Measurements from ENCODE around the gene FNBP1. TPM values are rescaled to one million over a fixed set of nuclear protein-coding genes. Genes with fewer than 3 reads are reported as not detected.

Gene FNBP1
- total RNA-seq, 2 experiments from 2014 or later, result 206 to 247 TPM

DNA sequence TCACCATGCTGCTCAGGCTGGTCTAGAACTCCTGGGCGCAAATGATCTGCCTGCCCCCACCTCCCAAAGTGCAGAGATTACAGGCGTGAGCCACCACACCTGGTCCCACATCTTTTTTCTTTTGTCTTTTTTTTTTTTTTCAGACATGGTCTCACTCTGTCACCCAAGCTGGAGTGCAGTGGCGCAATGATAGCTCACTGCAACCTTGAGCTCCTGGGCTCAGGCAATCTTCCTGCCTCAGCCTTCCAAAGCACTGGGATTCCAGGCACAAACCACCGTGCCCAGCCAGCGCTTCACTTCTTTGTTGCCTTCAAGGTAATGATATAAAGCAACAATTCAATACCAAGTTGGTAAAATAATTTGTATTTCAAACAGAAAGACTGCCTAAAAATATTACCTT lies 128.9 kb downstream of the FNBP1 start:
- Mint-ChIP-seq H3K4me3 (no peak overlapping the region), H3K36me3 (ENCODE audit: low read depth) (peaks cover 51% of the 10 kb centered on the region), H3K27me3 (no peaks in the 10 kb centered on the region), H3K4me1 (peaks cover 17% of the 10 kb centered on the region), H3K27ac (peak overlapping the region; percentile 46), H3K9me3 (no peaks in the 10 kb centered on the region)
- no peak for DNase-seq
- ChIA-PET CTCF (interaction anchor here (0.7 to 1.7 kb wide), 6 partner anchors 9 to 117 kb away, joined by 3 to 4 read pairs (median 3); no protein-coding TSS in a partner anchor), POLR2A (no interaction called here)

DNA sequence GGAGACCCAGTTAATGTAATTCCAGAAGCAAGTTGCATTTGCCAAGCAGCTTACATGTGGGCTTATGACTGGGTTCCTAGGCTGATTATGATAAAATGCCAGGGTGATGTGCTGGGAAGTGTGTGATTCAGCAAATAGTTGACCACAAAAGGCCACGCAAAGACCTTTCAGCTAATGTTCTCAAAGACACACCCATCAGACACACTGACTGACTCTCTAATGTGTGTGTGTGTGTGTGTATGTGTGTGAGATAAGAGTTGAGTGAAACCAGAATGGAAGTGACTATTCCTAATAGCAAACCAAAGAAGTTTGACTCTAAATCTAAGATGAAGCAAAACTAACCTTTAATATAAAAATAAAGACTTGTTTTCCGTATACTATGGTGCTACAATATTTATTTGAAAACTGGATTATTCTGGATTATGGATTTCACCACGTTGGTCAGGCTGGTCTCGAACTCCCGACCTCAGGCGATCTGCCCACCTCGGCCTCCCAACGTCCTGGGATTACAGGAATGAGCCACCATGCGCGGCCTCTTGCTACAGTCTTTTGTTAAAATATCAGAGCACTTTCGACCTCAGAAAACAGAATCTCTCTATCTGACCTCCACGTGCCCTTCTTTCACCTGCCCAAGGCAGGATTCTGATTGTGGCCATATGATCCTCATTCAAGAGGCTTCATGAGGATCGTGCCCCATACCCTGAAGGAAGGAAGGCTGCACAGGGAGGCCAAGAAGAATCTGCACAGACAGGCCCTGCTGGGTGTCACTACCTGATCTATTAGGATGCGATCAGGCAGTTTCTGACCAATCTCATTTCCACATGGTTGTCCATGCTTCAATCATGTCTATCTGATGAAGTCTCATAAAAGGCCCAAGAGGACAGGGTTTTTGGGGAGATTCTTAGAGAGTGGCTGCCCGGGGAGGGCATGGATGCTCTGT lies 132.1 kb downstream of the FNBP1 start:
- no peaks in the 10 kb centered on the region for H3K9me3 Mint-ChIP-seq
- H3K27ac Mint-ChIP-seq, result peak overlapping the region; percentile 78
- ChIA-PET POLR2A (no interaction called here), CTCF (interaction anchor here (1.1 kb wide), 1 partner anchor 13 kb away, joined by 3 read pairs; no protein-coding TSS in a partner anchor)
- no peak for DNase-seq
- H3K4me3 Mint-ChIP-seq, result no peak overlapping the region
- peaks cover 55% of the 10 kb centered on the region for H3K36me3 Mint-ChIP-seq (ENCODE audit: low read depth)
- H3K4me1 Mint-ChIP-seq, result peaks cover 24% of the 10 kb centered on the region
- no peaks in the 10 kb centered on the region for H3K27me3 Mint-ChIP-seq

DNA sequence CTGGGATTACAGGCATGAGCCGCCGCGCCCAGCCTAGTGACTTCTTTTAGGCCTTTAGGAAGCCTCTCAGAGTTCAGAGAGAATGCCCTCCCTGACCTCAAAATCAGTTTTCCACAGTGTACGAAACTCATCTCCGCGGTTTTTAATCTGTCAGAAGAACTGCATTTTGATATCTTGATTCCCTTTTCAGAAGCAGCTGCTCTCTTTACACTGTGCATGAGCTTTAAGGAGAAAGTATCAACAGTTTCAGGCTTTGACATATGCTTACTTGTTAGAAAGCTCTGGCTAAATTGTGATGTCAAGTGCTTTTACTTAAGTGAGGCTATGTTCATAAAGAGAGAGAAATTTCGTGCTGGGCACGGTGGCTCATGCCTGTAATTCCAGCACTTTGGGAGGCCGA lies 133.1 kb downstream of the FNBP1 start:
- no peaks in the 10 kb centered on the region for H3K9me3 Mint-ChIP-seq
- no peak for DNase-seq
- ChIA-PET POLR2A (no interaction called here), CTCF (interaction anchor here (1.5 kb wide), 1 partner anchor 12 kb away, joined by 3 read pairs; no protein-coding TSS in a partner anchor)
- peaks cover 27% of the 10 kb centered on the region for H3K4me1 Mint-ChIP-seq
- H3K27ac Mint-ChIP-seq, result peak overlapping the region; percentile 19
- H3K4me3 Mint-ChIP-seq, result no peak overlapping the region
- peaks cover 56% of the 10 kb centered on the region for H3K36me3 Mint-ChIP-seq (ENCODE audit: low read depth)
- H3K27me3 Mint-ChIP-seq, result no peaks in the 10 kb centered on the region

DNA sequence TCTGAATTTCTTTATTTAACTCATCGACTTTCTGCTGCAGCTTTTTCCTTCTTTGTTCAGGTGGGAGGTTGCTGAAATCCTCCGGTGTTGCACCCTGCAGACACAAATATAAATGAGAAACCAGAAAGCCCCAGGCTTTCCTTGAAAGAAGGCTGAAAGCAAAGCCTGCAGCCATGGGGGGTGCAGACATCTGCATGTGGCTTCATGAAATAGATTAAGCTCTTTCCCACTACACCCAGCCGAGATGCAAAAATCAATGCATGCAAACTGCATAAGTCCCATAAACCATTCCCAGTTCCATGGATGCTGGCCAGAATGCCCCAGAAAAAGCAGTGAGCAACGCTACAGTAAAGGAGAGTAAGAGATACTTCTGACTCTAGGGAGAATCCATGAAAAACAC lies 134.1 kb downstream of the FNBP1 start:
- peaks cover 34% of the 10 kb centered on the region for H3K4me1 Mint-ChIP-seq
- no peak for DNase-seq
- CTCF ChIA-PET, result interaction anchor here (0.6 to 1.5 kb wide), 2 partner anchors 11 to 32 kb away, joined by 3 read pairs; no protein-coding TSS in a partner anchor
- H3K9me3 Mint-ChIP-seq, result no peaks in the 10 kb centered on the region
- no peaks in the 10 kb centered on the region for H3K27me3 Mint-ChIP-seq
- no peak overlapping the region for H3K4me3 Mint-ChIP-seq
- peak overlapping the region; percentile 50 for H3K27ac Mint-ChIP-seq
- peaks cover 59% of the 10 kb centered on the region for H3K36me3 Mint-ChIP-seq (ENCODE audit: low read depth)
- POLR2A ChIA-PET, result interaction anchor here (0.5 kb wide), 1 partner anchor 21 kb away, joined by 3 read pairs; no protein-coding TSS in a partner anchor

DNA sequence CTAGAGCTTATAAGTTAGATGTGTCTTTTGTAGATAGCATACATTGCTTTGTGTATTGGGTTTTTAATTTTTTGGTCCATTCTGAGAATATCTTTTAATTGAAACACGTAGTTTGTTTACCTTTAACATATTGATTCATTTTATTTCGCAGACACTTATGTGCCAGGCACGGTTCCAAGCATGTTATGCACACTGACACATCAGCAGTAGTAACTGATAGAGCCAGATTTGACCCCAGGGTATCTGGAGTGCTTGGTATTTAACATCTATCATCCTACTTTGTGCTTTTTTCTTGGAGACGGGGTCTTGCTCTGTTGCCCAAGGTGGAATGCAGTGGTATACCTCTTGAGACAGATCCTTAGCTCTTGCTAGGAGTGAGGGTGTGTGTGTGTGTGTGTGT lies 135.8 kb downstream of the FNBP1 start:
- Mint-ChIP-seq H3K27ac (peak overlapping the region; percentile 65), H3K4me1 (peaks cover 43% of the 10 kb centered on the region), H3K36me3 (ENCODE audit: low read depth) (peaks cover 71% of the 10 kb centered on the region), H3K27me3 (no peaks in the 10 kb centered on the region), H3K9me3 (no peaks in the 10 kb centered on the region), H3K4me3 (no peak overlapping the region)
- CTCF ChIA-PET, result interaction anchor here (0.9 to 1.5 kb wide), 5 partner anchors 11 to 151 kb away, joined by 3 to 4 read pairs (median 3); no protein-coding TSS in a partner anchor
- POLR2A ChIA-PET, result no interaction called here
- no peak for DNase-seq

DNA sequence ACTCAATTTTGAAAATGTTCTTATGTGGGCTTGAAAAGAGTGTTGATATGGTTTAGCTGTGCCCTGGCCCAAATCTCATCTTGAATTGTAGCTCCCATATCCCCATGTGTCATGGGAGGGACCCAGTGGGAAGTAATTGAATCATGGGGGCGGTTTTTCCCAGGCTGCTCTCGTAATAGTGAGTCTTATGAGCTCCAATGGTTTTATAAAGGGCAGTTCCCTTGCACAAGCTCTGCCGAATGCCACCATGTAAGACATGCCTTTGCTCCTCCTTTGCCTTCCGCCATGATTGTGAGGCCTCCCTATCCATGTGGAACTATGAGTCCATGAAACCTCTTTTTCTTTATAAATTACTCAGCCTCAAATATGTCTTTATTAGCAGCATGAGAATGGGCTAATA lies 136.7 kb downstream of the FNBP1 start:
- Mint-ChIP-seq H3K4me1 (peaks cover 51% of the 10 kb centered on the region), H3K4me3 (no peak overlapping the region), H3K36me3 (ENCODE audit: low read depth) (peaks cover 78% of the 10 kb centered on the region), H3K9me3 (no peaks in the 10 kb centered on the region), H3K27me3 (no peaks in the 10 kb centered on the region), H3K27ac (peak overlapping the region; percentile 42)
- no peak for DNase-seq
- CTCF ChIA-PET, result interaction anchor here (0.7 to 1.5 kb wide), 2 partner anchors 12 to 20 kb away, joined by 3 read pairs; no protein-coding TSS in a partner anchor
- POLR2A ChIA-PET, result no interaction called here

DNA sequence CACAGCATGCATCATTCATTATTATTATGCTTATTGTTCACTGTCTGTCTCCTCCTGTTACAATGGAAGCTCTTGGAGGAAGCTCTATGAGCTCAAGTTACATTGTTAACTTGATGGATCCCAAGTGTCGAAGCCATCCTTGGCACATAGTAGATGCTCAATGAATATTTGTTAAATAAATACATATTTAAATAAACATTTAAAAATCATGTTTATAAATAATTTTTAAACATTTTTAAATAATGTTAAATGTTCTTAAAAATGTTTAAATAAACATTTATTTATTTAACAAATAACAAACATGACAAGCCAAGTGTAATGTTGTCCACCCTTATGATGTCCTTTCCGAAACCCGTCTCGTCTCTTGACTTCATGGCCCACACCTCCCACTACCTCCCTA lies 138.3 kb downstream of the FNBP1 start:
- ChIA-PET POLR2A (interaction anchor here (0.5 kb wide), 1 partner anchor 122 kb away, joined by 3 read pairs; no protein-coding TSS in a partner anchor), CTCF (interaction anchor here (0.6 to 1.6 kb wide), 3 partner anchors 10 to 134 kb away, joined by 3 to 10 read pairs (median 4); no protein-coding TSS in a partner anchor)
- no peaks in the 10 kb centered on the region for H3K27me3 Mint-ChIP-seq
- H3K4me1 Mint-ChIP-seq, result peaks cover 49% of the 10 kb centered on the region
- H3K36me3 Mint-ChIP-seq (ENCODE audit: low read depth), result peaks cover 79% of the 10 kb centered on the region
- H3K9me3 Mint-ChIP-seq, result no peaks in the 10 kb centered on the region
- DNase-seq, result no peak
- no peak overlapping the region for H3K4me3 Mint-ChIP-seq
- H3K27ac Mint-ChIP-seq, result peak overlapping the region; percentile 79

DNA sequence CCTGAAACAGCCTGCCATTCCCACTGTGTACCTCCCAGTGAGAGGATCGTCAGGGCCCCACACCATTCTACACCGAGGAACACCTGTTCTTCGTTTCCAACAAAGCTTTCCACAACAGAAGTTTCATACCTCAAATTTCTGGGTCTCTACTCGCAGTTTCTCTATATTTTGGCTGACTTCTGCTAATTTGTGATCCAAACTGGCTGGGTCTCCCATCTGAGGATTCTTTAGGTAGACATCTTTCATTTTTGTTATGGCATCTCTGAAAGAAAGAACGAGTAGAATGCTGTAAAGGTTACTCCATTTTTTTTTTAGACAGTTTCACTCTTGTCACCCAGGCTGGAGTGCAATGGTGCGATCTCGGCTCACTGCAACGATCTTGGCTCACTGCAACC lies 140.3 kb downstream of the FNBP1 start:
- Mint-ChIP-seq H3K36me3 (ENCODE audit: low read depth) (peaks cover 83% of the 10 kb centered on the region), H3K4me1 (peaks cover 57% of the 10 kb centered on the region), H3K27ac (peak overlapping the region; percentile 62), H3K9me3 (peaks cover 2% of the 10 kb centered on the region), H3K27me3 (no peaks in the 10 kb centered on the region), H3K4me3 (no peak overlapping the region)
- ChIA-PET POLR2A (interaction anchor here (0.7 kb wide), 1 partner anchor 114 kb away, joined by 23 read pairs; no protein-coding TSS in a partner anchor), CTCF (interaction anchor here (0.7 kb wide), 2 partner anchors 48 to 94 kb away, joined by 3 read pairs; no protein-coding TSS in a partner anchor)
- no peak for DNase-seq

DNA sequence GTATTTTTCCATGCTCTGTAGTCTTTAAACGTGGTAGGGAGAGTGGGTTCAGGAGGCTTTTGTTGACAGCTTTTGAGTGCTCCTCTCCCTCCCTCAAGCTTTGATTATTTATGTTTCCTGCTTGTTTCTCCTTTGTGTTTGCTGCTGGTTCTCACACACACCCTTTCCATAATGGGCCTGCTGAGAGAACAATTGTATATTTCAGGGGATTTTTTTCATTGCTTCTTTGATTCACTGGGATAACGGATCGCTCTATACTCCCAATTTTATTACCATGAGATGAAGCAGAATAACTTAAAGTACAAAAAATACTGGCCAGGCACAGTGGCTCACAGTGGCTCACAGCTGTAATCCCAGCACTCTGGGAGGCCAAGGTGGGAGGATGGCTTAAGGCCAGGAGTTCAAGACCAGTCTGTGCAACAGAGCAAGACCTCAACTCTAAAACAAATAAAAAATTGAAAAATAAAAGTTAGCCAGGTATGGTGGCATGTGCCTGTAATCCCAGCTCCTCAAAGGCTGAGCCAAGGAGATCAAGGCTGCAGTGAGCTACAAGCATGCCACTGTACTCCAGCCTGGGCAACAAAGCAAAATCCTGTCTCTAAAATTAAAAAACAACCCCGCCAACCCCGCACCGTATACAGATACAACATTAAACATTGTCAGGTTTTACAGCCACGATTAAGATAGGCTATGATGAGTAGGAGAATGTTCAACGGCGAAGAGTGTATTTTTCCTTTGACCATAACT lies 140.8 kb downstream of the FNBP1 start:
- POLR2A ChIA-PET, result interaction anchor here (0.7 kb wide), 1 partner anchor 115 kb away, joined by 23 read pairs; no protein-coding TSS in a partner anchor
- no peak for DNase-seq
- Mint-ChIP-seq H3K27ac (peak overlapping the region; percentile 73), H3K27me3 (no peaks in the 10 kb centered on the region), H3K4me3 (no peak overlapping the region), H3K36me3 (ENCODE audit: low read depth) (peaks cover 85% of the 10 kb centered on the region), H3K9me3 (peaks cover 3% of the 10 kb centered on the region), H3K4me1 (peaks cover 61% of the 10 kb centered on the region)
- CTCF ChIA-PET, result interaction anchor here (0.7 to 1.6 kb wide), 5 partner anchors 11 to 94 kb away, joined by 3 to 4 read pairs (median 3); no protein-coding TSS in a partner anchor

DNA sequence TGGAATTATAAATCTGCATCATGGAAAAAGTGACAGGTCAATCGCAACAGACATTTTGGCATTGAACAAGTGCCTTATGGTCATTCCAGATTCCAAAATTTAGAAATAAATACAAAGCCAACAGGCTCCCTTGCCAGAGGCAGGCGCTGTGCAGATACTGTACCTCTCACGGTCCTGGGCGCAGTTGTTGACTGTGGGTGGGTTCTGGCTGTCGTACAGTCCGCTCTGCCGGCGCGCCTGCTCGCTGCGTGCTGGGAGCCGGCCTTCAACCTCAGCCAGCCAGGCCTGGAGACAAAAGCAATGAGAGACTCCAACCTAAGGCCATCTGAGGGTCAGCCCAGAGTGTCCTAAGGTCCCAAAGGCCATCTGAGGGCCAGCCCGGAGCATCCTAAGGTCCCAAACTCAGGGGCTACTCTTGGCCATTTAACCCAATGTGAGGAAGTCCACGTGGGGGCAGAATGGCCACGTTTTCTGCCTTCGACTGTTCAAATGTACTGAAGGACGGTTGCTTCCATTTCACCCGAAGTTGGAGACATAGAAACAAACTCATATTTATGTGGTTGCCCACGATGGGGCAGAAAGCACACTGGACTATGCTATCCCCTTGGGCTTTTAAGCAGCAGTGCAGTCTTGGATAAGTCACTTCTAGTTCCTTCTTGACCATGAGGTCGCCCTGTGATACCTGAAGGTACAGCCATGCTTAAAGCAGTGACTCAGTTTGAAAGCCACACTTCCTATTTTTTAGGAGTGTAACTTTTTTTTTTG lies 142.5 kb downstream of the FNBP1 start:
- Mint-ChIP-seq H3K9me3 (peaks cover 7% of the 10 kb centered on the region), H3K4me3 (no peak overlapping the region), H3K4me1 (peaks cover 71% of the 10 kb centered on the region), H3K27ac (no peak overlapping the region), H3K36me3 (ENCODE audit: low read depth) (peaks cover 89% of the 10 kb centered on the region), H3K27me3 (no peaks in the 10 kb centered on the region)
- no peak for DNase-seq
- POLR2A ChIA-PET, result no interaction called here
- CTCF ChIA-PET, result no interaction called here

DNA sequence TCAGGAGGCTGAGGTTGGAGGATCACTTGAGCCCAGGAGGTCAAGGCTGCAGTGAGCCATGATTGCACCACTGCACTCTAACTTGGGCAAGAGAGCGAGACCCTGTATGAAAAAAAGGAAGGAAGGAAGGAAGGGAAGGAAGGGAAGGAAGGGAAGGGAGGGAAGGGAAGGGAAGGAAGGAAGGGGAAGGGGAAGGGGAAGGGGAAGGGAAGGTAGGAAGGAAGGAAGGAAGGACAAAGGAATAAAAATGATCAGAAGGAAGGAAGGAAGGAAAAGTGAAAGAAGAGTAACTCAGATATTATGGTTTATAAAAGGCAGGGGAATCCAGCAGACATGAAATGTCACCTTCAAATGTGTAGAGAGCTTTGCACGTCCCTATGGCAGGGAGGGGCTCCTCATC lies 143.4 kb downstream of the FNBP1 start:
- CTCF ChIA-PET, result no interaction called here

DNA sequence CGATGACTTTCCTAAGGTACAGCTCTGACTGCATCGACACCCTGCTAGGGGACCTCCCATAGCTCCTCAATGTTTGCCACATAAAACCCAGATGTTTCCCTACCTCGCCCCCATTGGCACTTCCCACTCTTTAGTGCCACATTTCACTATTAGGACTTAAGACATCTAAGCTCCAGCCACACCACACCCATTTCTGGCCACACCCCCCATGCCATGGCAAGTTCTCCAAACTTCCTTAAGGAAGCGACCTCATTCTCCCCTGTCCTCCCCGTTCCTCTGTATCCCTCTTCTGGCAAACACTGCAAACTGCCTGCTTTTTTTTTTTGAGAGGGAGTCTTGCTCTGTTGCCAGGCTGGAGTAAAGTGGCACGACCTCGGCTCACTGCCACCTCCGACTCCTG lies 144.8 kb downstream of the FNBP1 start:
- Mint-ChIP-seq H3K4me3 (no peak overlapping the region), H3K36me3 (ENCODE audit: low read depth) (peaks cover 90% of the 10 kb centered on the region), H3K27ac (peak overlapping the region; percentile 81), H3K27me3 (no peaks in the 10 kb centered on the region), H3K9me3 (peaks cover 7% of the 10 kb centered on the region), H3K4me1 (peaks cover 75% of the 10 kb centered on the region)
- DNase-seq, result no peak
- CTCF ChIA-PET, result interaction anchor here (1.0 to 1.5 kb wide), 3 partner anchors 11 to 28 kb away, joined by 3 read pairs; no protein-coding TSS in a partner anchor
- POLR2A ChIA-PET, result no interaction called here

More for the DNA sequence above, 143.4 kb downstream of the FNBP1 start:
- Mint-ChIP-seq H3K4me1 (peaks cover 75% of the 10 kb centered on the region), H3K36me3 (ENCODE audit: low read depth) (peaks cover 92% of the 10 kb centered on the region), H3K4me3 (no peak overlapping the region), H3K27me3 (no peaks in the 10 kb centered on the region), H3K27ac (peak overlapping the region; percentile 77), H3K9me3 (peaks cover 7% of the 10 kb centered on the region)
- POLR2A ChIA-PET, result no interaction called here
- no peak for DNase-seq

All from activated CD4-positive, alpha-beta T cell treated with anti-CD3 and anti-CD28 coated beads, Interleukin-2, amount 10 ng/mL, durations not matched to agents 7 days and 5 days (primary cell).